ENCODE data around the gene SASH1.
A peak's percentile ranks its signal among the peaks of the same experiment; 100 is the strongest.

The SASH1 gene

DNA sequence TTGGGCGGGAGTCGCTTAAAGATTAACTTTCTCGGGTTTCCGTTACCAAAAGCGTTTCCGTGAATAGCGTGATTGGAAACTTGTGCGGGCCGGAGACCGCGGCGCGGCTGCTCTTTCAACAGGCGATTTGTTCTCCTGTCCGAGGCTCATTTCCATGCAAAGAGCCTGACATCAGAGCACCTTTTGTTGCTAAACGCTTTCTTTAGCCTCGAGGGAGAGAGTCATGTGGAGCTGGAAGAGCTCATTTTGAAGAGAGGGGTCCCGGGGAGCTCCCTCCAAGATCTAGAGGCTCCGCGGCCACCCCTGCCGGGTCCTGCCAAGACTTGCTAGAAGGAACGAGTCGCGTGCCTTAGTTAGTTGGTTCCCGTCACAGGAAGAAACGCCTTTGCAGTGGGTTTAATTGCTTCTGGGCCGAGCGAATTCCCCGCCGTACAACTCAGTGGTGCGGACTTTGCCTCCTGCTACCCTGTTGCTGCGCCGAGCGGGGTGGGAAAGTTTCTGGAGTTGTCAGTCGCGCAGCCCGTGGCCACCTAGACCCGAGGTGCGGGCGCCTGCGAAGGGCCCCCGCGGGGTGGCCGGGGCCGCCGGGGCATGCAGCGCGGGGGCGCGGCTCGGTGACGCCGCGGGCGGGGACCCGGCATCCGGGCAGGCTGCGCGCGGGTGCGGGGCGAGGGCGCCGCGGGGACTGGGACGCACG, at the start of gene SASH1:
Gene SASH1 (plus strand): TSS at position 489 of the 697 bp plus-strand sequence. CDS start 230 bp downstream, outside the sequence.
- Mint-ChIP-seq H3K27me3 (peaks cover 38% of the 10 kb centered on the region), H3K27ac (no peak within 1 kb of the TSS), H3K4me1 (peaks cover 4% of the 10 kb centered on the region), H3K36me3 (no peaks in the 10 kb centered on the region), H3K9me3 (no peaks in the 10 kb centered on the region), H3K4me3 (peak within 1 kb of the TSS; percentile 68)

DNA sequence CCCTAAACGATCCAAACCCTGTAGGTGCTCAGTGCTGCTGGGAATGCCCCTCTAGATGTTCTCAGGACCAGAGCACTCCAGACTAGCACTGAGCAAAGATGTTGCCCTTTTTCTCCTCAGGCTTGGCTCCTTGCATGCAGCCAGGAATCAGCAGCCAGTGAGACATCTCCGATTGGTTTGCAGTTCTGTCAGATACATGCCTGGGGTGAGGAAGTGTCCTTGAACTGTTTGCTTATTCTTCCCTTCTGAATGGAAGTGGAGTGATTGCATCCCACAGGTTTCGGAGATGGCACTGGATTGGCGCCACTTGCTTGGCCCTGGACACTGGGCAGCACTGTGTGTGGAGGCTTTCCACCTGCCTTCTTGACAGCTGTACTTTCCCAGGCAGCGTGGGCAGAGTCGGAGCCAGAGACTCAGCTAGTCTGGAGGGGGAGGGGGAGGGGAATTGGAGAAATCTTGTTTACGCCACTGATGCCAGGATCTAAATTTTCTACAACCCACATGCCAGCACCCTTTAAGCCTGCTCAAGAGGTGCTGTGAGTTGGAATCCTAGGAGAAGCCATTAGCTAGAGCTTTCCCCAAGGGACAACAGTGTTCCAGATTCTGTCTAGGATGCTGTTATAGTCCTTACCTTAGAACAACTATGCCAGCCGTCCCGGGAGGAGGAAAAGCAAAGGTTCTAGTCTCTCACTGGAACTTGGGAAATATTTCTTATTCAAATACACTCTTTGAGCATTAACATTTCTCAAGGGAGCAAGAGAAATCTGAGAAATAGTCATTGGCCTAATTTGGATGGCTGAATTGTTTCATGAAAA, 49.2 kb upstream of the SASH1 start:
- H3K27ac Mint-ChIP-seq = no peak overlapping the region
- no peak overlapping the region for H3K4me3 Mint-ChIP-seq
- no peaks in the 10 kb centered on the region for H3K36me3 Mint-ChIP-seq
- H3K27me3 Mint-ChIP-seq = peaks cover 1% of the 10 kb centered on the region
- no peaks in the 10 kb centered on the region for H3K4me1 Mint-ChIP-seq
- no peaks in the 10 kb centered on the region for H3K9me3 Mint-ChIP-seq

DNA sequence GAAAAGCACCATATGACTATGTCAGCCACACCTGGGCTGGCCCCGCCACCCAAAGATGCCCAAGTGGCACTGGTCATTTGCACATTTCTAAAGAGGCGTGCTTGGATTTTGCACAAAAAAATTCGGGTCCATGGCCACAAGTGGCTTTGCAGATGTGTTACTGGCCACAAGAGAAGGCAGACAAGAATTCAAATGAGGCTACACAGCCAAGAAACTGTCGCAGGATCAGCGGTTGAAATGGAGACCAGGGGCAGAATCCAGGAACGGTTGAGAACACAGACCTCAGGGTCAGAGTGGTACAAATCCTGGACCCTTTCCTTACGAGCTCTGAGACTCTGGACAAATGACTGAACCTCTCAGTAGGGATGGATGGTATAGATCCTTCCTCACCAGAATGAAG, 48.6 kb upstream of the SASH1 start:
- Mint-ChIP-seq H3K4me3 (no peak overlapping the region), H3K27me3 (peaks cover 1% of the 10 kb centered on the region), H3K27ac (no peak overlapping the region)

DNA sequence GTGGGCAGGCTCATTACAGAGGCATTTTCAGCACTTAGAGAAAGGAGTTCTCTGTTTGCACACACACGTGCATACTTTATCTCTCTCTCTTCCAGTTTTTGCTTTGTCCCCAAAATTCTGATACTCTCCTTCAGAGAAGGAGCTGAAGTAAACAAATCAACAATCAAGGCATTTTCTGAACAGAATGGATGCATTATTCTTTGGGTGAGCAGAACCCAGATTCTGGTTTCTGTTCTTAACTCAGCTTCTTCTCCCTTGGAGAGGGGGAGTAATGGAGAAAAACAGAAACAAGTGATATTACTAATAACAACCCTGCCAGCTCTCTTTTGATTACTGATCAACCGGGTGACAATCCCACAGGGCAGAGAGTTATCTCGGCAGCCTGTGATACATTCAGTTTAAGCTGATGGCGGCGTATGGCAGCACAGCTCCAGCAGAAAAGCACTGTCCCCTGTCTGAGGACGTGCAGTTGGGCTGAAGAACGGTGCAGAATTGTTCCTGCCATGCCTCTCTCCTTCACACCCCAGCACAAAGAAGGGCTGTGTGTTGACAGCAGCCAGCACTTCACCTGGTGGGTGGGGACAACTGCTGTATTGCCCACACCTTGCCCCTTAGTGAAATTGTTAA, 47.3 kb upstream of the SASH1 start:
- Mint-ChIP-seq H3K27ac (no peak overlapping the region), H3K27me3 (peaks cover 1% of the 10 kb centered on the region), H3K36me3 (no peaks in the 10 kb centered on the region), H3K4me3 (no peak overlapping the region), H3K4me1 (no peaks in the 10 kb centered on the region), H3K9me3 (no peaks in the 10 kb centered on the region)

More for the DNA sequence above, 48.6 kb upstream of the SASH1 start:
- H3K4me1 Mint-ChIP-seq = no peaks in the 10 kb centered on the region
- H3K9me3 Mint-ChIP-seq = no peaks in the 10 kb centered on the region
- no peaks in the 10 kb centered on the region for H3K36me3 Mint-ChIP-seq

DNA sequence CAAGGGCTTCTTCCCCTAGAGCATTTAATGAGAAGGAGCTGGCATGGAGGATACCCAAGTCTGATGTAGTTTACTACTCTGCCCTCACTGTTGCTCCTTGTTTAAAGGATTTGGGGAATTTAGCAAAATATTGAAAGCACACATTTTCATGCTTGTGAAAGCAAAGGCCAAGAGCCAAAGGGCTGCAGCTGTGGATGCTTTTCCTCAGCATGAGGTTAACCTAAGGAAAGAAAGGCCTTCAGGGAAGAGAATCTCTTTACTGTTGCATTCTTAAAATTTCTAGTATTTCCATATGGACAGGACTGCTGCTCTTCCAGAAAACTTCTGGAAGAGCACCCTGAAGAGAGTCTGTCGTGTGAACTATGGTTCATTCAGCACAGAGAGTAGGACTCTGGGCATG, 45.9 kb upstream of the SASH1 start:
- H3K36me3 Mint-ChIP-seq = no peaks in the 10 kb centered on the region
- H3K27me3 Mint-ChIP-seq = peaks cover 1% of the 10 kb centered on the region
- H3K9me3 Mint-ChIP-seq = no peaks in the 10 kb centered on the region
- H3K4me3 Mint-ChIP-seq = no peak overlapping the region
- H3K4me1 Mint-ChIP-seq = no peaks in the 10 kb centered on the region
- H3K27ac Mint-ChIP-seq = no peak overlapping the region

DNA sequence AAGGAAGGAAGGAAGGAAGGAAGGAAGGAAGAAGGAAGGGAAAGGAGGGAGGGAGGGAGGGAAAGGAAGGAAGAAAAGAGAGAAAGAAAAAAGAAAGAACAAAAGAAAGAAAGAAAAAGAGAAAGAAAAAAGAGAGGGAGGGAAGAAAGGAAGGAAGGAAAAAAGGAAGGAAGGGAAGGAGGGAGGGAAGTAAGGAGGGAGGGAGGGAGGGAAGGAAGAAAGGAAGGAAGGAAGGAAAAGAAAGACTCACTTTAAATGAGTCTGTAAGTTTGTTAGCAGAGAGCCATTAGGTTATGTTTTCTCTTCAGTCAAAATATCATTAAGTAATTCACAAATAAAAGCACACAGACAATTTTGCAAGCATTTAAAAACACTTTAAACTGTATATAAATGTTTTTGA, 44.0 kb upstream of the SASH1 start:
- H3K9me3 Mint-ChIP-seq = no peaks in the 10 kb centered on the region
- H3K36me3 Mint-ChIP-seq = no peaks in the 10 kb centered on the region
- no peak overlapping the region for H3K4me3 Mint-ChIP-seq
- peaks cover 1% of the 10 kb centered on the region for H3K27me3 Mint-ChIP-seq
- H3K27ac Mint-ChIP-seq = no peak overlapping the region
- no peaks in the 10 kb centered on the region for H3K4me1 Mint-ChIP-seq

DNA sequence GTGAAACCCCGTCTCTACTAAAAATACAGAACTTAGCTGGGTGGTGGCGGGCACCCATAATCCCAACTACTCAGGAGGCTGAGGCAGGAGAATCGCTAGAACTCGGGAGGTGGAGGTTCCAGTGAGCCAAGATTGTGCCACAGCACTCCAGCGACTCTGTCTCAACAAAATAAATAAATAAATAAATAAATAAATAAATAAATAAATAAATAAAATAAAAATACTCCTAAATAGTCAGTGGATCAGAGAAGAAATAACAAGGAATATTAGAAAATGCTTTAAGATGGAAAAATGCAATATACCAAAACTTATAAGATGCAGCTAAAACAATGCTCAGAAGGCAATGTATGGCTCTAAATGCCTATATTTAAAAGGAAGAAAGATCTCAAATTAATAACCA, 39.0 kb upstream of the SASH1 start:
- H3K4me1 Mint-ChIP-seq = no peaks in the 10 kb centered on the region
- H3K4me3 Mint-ChIP-seq = no peak overlapping the region
- no peaks in the 10 kb centered on the region for H3K27me3 Mint-ChIP-seq
- H3K27ac Mint-ChIP-seq = no peak overlapping the region
- H3K36me3 Mint-ChIP-seq = no peaks in the 10 kb centered on the region
- H3K9me3 Mint-ChIP-seq = no peaks in the 10 kb centered on the region

DNA sequence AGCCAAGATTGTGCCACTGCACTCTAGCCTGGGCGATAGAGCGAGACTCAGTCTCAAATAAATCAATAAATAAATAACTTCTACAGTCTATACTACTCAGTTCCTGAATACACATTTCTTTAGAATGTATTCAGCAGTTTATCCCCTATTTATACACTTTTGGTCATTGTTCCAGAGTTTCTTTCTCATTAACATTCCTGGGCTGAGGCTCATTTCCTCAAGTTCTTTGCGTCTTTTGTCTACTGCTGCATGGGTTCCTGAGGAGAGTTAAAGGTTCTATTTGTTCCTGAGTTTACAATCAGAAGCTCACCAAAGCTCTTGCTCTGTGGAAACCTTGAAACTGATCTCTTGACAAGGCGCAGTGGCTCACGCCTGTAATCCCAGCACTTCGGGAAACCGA, 37.7 kb upstream of the SASH1 start:
- H3K27me3 Mint-ChIP-seq = no peaks in the 10 kb centered on the region
- no peaks in the 10 kb centered on the region for H3K36me3 Mint-ChIP-seq
- no peak overlapping the region for H3K27ac Mint-ChIP-seq
- H3K9me3 Mint-ChIP-seq = no peaks in the 10 kb centered on the region
- H3K4me3 Mint-ChIP-seq = no peak overlapping the region
- H3K4me1 Mint-ChIP-seq = no peaks in the 10 kb centered on the region

DNA sequence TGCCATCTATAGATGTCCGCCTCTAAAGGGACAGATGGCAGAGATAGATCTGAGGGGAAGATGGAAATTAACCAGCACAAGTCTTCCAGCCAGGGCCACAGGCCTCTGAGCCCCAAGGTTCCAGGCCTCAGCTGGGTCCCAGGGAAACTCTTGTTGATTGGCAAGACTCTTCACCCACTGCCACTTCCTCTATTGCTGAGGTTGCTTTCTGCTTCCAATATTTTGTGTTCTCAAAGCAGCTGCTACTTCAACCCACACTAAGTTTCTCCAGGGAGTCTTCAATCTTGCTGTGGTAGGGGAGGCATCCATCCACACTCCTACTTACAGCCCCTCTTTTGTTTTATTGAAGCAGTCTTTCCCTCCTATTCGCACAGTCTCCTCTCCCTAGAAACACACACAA, 36.4 kb upstream of the SASH1 start:
- H3K36me3 Mint-ChIP-seq = no peaks in the 10 kb centered on the region
- H3K9me3 Mint-ChIP-seq = no peaks in the 10 kb centered on the region
- no peak overlapping the region for H3K27ac Mint-ChIP-seq
- no peaks in the 10 kb centered on the region for H3K4me1 Mint-ChIP-seq
- no peak overlapping the region for H3K4me3 Mint-ChIP-seq
- no peaks in the 10 kb centered on the region for H3K27me3 Mint-ChIP-seq

DNA sequence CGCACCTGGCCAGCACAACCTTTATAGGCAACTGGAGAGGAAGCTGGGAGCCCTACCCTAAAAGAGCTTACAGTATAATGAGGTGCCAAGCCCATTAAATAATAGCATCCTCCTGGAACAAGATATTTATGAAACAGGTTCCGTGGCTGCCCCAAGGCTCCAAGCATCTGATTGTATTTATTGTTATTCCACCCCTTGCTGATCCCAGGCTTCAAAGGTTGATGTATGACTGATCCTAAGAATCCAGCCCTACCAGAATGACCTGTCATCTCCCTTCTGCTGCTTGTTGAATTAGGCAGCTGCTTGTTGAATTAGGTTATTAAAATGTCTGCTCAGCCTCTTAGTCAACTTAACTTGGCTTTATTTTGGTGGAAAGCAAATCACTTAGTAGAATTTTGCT, 35.2 kb upstream of the SASH1 start:
- H3K4me1 Mint-ChIP-seq = no peaks in the 10 kb centered on the region
- no peaks in the 10 kb centered on the region for H3K9me3 Mint-ChIP-seq
- no peaks in the 10 kb centered on the region for H3K36me3 Mint-ChIP-seq
- no peaks in the 10 kb centered on the region for H3K27me3 Mint-ChIP-seq
- no peak overlapping the region for H3K27ac Mint-ChIP-seq
- no peak overlapping the region for H3K4me3 Mint-ChIP-seq

DNA sequence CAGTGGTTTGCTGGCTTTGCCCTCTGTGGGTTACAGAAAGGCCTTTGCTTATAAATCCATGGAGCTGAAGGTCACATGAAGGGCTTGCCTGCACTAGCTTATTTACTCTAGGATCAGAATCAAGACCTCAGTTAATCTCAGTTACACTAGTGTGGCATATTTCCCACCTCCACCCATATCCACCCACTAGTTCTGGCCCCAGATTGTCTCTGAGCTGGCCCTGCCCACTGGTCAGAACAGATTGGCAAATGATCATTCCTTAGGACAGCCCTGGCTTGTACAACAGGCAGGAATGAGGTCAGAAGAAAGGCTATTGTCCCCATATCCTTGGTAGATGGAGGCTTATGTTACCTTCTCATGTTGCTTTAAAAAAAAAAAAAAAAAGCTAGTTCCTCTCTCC, 33.3 kb upstream of the SASH1 start:
- H3K4me1 Mint-ChIP-seq = no peaks in the 10 kb centered on the region
- no peaks in the 10 kb centered on the region for H3K27me3 Mint-ChIP-seq
- no peaks in the 10 kb centered on the region for H3K9me3 Mint-ChIP-seq
- H3K36me3 Mint-ChIP-seq = no peaks in the 10 kb centered on the region
- no peak overlapping the region for H3K27ac Mint-ChIP-seq
- no peak overlapping the region for H3K4me3 Mint-ChIP-seq

DNA sequence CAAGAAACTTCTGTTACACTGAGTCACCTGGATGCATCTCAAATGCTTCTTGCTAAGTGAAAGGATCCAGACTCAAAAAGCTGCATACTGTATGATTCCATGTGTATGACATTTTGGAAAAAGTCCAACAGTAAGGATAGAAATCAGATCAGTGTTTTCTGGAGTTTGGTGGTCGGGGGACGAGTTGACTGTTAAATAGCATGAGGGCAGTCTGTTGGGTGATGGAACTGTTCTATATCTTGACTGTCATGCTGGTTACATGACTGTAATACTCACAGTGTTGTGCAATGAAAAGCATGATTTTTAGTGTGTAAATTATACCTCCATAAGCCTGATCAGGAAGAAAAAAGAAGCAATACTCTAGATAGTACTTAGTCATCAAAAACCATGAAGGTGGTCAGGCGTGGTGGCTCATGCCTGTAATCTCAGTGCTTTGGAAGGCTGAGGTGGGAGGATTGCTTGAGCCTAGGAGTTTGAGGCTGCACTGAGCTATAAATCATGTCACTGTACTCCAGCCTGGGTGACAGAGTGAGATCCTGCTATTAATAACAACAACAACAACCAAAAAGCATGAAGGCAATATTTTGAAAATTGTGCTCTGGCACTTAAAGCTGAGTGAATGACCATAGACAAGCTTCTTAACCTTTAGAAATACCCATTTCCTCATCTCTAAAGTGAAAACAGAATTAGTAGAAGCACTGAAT, 30.5 kb upstream of the SASH1 start:
- H3K9me3 Mint-ChIP-seq = no peaks in the 10 kb centered on the region
- H3K4me1 Mint-ChIP-seq = no peaks in the 10 kb centered on the region
- no peaks in the 10 kb centered on the region for H3K36me3 Mint-ChIP-seq

DNA sequence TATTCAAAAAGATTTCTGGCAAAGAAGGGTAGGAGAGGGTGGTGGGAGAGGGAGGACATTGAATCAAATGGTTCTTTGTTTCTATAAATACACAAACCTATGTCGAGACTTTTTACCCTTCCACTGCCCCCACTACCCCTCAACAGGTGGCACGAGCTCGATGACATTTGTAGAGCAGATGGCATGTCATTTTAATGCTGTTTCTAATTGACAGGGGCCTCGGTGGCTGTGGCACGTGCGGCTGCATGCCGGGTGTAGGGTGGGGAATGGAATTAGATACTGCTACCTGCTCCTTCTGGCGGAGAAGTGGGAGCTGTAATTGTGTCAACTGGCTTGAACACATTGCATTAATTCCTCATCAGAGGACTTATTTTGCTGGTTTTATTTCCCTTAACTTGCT, 29.1 kb upstream of the SASH1 start:
- Mint-ChIP-seq H3K27ac (no peak overlapping the region), H3K36me3 (no peaks in the 10 kb centered on the region), H3K4me1 (no peaks in the 10 kb centered on the region), H3K27me3 (no peaks in the 10 kb centered on the region), H3K4me3 (no peak overlapping the region), H3K9me3 (no peaks in the 10 kb centered on the region)

More for the DNA sequence above, 30.5 kb upstream of the SASH1 start:
- no peak overlapping the region for H3K27ac Mint-ChIP-seq
- no peak overlapping the region for H3K4me3 Mint-ChIP-seq
- no peaks in the 10 kb centered on the region for H3K27me3 Mint-ChIP-seq

DNA sequence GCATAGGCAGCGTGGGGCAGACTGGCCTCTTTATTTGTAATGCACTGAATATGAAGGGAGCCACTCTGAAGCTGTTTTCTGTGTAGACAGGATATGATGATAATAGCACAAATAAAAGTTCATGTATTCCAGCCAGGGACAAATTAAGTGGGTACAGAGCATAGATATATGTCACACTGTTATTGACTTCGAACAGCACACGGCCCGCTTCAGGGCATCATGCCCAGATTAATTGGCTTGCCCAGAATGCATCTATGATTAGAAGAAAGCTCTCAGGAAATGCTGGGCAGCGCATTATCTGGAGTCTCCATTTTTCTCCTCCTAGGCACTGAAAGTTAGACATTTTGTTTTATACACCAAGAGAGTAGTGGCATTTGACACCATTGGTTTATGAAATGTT, 26.3 kb upstream of the SASH1 start:
- Mint-ChIP-seq H3K27me3 (no peaks in the 10 kb centered on the region), H3K9me3 (no peaks in the 10 kb centered on the region), H3K4me1 (no peaks in the 10 kb centered on the region), H3K27ac (no peak overlapping the region), H3K36me3 (no peaks in the 10 kb centered on the region), H3K4me3 (no peak overlapping the region)

DNA sequence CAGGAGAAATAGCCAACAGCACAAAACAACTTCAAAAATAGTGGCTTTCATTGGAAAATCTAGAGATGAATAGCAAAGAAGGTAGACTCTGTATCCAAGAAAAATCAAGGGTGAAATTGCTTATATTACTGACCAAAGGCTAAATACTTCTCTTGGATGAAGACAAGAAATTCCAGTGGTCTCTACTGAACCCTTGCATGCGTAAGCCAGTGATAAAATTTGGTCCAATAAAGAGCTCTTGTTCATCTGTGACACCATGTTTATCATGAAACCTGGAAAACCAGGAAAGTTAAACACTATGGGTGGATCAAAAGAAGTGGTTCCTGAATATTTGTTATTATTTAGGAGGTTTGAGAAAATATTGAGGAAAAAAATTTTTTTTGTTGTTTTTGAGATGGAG, 25.6 kb upstream of the SASH1 start:
- Mint-ChIP-seq H3K36me3 (no peaks in the 10 kb centered on the region), H3K27ac (no peak overlapping the region), H3K4me3 (no peak overlapping the region), H3K9me3 (no peaks in the 10 kb centered on the region), H3K4me1 (no peaks in the 10 kb centered on the region), H3K27me3 (peaks cover 2% of the 10 kb centered on the region)

DNA sequence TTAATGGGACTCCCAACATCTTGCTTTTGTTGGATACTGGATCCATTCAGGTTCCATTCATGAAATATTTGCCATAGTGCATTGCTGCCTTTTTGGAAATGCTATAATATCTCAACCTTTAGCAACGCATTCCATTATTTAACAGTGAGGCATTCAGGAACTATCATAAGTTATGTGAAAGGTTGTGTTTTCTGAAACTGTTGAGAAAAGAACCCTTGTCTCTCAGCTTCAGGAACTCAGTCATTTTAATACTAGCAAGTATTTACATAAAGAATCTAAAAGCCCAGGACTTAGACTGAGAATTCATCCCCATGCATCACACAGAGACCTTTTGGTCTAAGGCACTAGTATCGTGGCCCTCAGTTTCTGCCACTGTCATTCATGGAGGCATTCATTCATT, 24.9 kb upstream of the SASH1 start:
- Mint-ChIP-seq H3K4me3 (no peak overlapping the region), H3K36me3 (no peaks in the 10 kb centered on the region), H3K4me1 (no peaks in the 10 kb centered on the region), H3K27me3 (peaks cover 2% of the 10 kb centered on the region), H3K9me3 (no peaks in the 10 kb centered on the region), H3K27ac (no peak overlapping the region)

All from activated naive CD4-positive, alpha-beta T cell treated with anti-CD3 and anti-CD28 coated beads, Interleukin-2, amount 50 U/mL, for 24 hours (primary cell).